CD1c-positive myeloid dendritic cell (primary cell): ENCODE data around the gene FARP1.
"Not testable (repeated sequence)": the region's sequence is repeated elsewhere in the genome, so short reads cannot be mapped to it uniquely, and the experiment has no call there.

Experiments
- DNase-seq: peaks from one replicate; pipeline ENCODE4 v3.0.0-alpha.2; 2016; ENCODE audit errors: extremely low spot score

Gene FARP1

DNA sequence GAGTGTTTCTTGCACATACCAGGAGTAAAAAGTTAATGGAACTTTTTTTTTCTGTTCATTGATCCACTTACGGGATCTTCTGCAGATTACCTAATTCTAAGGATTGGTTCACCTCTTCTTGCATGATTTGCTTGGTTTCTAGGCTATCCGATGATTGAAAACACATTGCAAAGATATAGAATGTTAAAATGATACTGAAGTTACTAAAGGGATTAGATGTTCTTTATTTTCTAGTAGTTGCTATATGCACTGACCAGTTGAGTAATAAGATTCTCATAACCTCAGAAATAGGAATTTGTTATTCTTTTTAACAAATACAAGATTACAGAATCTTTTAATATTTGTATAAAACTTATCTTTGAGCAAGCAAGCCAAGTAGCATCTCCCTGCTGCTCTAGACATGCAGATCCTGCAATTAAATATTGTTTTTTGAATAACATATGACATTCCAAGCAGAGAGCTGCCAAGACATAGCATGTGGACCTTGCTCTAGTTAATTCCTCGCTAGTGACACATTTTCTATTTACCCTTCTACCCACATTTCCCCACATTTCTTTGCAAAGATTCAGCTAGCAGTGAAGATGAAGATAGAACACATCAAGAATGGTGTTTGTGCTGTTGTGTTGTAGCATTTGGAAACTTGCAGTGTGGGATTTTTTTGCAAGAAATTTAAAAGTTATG is 85.9 kb downstream of the FARP1 start:
- no peak for DNase-seq

DNA sequence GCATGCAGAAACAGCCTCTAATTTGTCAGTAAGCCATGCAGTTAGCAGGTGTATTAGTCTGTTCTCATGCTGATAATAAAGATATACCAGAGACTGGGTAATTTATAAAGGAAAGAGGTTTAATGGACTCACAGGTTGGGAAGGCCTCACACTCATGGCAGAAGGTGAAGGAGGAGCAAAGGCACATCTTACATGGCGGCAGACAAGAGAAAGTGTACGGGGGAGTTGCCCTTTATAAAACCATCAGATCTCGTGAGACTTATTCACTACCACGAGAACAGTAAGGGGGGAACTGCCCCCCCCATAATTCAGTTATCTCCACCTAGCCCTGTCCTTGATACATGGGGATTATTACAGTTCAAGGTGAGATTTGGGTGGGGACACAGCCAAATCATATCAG is 87.9 kb downstream of the FARP1 start:
- DNase-seq, result not testable (repeated sequence)

DNA sequence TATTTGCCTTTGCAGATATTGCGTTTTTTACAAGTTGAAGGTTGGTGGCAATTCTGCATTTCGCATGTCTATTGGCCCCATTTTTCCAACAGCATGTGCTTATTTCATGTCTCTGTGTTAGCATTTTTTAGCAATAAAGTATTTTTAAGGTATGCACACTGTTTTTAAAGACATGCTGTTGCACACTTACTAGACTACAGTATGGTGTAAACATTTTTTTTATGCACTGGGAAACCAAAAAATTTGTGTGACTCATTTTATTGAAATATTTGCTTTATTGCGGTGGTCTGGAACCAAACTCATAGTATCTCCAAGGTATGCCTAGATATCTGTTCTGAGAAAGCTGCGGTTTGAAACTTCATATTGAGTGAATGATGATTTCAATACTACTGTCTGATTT is 89.6 kb downstream of the FARP1 start:
- DNase-seq, result no peak

DNA sequence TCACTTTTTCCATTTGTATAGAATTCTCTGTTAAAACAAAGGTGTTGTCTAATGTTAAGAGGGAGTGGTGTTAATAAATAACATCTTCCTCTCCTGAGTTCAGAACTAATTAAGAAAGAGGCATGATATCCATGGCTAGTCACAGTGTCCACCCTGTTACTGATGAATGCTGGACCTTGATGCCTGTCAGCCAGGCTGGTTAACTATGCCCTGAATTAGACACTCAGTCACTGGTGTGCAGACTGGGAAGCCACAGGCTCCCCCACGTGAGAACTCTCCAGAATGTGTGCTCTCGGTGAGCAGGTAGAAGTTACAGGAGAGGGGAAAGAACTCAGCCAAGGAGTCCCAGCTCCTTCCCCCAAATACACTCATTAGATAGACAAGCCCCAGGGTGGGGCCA is 90.2 kb downstream of the FARP1 start:
- DNase-seq, result no peak

DNA sequence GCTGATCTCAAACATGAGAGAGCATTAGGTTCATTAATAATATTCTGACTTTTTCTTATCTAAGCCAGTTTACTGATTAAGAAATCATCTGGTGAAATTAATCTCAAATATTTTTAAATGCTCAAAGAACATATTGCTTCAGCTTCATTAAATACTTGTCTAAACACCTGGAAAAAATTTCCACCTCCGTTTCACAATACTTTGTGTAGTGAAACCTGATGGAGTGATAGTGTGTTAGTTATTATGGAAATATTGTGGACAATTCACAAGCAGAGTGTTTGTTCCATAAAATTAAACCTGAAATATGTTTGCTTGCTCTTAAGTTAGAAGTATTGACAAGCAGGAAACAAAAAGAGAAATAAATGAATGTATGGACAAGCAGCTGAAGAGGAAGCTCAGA is 91.5 kb downstream of the FARP1 start:
- DNase-seq, result no peak

DNA sequence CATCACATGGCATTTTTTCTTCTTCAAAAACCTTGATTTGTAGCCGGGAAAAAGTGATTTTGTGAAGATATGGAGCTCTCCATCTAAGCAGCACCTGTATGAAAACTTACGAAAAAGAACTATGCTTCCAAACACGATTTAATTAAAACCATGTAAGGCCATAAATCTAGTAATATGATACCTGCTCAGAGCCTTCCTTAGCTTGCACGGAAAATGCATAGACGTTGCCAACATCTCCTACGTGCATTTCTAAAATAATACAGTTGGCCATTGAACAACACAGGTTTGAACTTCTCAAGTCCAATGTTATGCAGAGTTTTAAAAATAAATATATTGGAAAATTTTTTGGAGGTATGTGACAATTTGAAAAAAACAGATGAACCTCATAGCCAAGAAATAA is 93.3 kb downstream of the FARP1 start:
- no peak for DNase-seq

DNA sequence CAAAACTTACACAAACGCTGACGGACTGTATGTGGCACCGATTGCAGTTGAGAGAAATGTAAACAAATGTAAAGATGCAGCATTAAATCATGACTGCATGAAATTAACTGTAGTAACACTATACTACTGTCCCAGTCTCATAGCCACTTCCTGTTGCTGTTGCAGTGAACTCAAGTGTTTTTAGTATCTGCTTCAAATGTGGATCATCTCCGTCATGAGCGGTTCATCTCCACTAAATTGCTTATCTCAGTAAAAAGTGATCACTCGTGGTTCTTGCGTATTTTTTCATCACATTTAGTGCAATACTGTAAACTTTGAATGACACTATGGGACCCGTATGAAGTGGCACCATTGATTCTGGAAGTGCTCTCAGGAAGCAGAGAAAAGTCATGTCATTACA is 94.4 kb downstream of the FARP1 start:
- DNase-seq, result no peak

DNA sequence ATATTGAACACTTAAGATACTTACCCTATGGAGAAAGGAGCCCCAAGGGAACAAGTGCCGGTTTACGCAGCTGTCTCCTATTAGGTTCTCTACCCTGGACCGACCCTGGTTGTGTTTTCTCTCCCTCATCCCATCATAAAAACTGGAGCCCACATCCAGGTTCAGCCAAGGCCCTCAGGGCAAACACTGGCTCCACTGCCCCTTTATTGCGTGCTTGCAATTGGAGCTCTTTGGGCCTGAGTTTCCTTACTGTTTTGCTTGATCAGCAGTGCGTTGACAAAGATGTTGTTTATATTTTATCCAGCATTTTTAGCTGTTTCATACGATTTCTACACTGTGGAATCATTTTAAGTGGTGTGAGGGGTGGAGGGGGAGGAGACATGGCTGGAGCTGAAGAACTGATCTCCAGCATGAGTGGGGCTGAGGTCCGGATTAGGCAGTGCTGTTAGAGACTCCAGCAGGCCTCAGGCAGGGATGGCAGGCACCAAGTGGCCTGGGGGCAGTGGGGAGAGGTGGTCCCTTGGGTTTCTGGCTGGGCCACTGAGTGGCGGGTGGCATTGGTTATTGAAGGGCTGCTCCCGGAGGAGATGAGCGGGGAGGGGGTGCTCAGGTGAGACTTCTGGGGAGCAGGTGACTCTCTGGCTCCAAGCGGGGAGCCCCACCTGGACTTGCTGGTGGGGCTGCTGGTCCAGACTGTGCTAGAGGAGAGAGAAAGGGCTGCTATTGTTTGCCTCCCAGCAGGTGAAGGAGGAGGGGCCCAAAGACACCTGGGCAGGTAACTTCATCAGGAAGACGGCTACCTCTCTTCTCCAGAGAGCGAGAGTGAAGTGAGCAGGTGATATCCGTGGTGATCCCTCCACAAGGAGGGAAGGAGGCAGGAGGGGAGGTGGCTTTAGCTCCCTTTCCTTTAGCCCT is 96.5 kb downstream of the FARP1 start:
- DNase-seq, result no peak

DNA sequence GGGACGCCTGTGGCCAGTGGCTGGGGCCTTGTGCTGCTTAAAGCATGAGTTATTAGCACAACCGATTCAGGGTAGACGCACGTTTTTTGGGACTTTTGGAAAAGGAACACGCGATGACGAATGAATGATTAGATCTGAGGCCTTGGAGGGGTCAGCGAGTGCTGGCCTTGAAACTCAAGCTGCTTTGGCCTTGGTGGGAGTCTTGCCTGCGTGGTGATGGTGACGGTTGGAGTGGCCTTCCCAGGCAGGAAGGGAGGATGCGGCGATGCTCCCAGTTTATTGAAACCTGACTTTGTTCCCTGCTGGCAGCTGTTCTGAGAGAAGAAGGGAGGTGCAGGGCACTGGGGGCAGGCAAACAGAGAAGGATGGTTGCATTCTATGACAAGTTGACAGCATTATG is 97.2 kb downstream of the FARP1 start:
- no peak for DNase-seq

DNA sequence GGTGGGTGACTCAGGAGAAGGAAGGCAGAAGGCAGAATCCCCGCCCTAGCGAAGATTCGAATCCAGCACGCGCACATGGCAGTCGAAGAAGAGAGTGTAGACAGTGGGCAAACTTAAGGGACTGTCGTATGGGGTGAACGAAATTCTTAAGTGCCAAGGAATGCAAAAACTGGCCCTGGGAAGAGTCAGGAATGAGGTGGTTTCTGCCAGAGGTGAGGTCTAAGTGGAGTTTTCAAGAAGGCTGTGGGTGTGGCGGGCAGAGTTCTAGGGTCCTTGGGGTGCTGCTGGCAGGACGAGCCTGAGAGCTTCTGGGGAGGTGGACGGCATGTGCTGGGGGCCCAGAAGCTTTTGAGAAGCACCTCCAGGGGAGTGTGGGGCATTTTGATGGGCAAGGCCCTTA is 98.1 kb downstream of the FARP1 start:
- DNase-seq, result no peak

DNA sequence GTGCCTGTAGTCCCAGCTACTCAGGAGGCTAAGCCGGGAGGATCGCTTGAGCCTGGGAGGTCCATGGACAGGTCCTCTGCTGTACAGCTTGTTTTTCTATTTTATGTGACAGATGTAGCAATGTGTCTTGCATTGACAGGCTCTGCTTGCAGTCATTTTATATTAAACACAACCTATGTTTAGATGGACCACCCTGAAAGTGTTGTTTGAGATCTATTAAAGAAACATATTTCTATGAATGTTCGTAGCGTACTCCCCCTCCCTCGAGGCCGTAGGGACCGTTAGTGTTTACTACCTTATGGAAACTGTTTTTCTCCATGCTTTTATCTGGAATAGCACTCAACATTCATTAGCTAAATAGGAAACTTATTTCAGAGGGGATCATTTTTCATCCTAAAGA is 99.1 kb downstream of the FARP1 start:
- DNase-seq, result no peak

DNA sequence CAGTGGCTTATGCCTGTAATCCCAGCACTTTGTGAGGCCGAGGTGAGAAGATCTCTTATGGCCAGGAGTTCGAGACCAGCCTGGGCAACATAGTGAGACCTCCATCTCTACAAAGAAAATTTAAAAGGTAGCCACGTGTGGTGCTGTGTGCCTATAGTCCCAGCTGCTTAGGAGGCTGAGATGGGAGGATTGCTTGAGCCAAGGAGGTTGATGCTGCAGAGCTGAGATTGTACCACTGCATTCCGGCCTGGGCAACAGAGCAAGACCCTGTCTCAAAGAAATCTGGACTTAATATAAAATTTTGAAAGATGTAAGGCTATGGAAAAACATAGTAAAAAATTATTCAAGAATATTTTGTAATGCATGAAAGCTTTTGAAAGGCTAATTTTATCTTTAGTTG is 99.5 kb downstream of the FARP1 start:
- DNase-seq, result no peak

DNA sequence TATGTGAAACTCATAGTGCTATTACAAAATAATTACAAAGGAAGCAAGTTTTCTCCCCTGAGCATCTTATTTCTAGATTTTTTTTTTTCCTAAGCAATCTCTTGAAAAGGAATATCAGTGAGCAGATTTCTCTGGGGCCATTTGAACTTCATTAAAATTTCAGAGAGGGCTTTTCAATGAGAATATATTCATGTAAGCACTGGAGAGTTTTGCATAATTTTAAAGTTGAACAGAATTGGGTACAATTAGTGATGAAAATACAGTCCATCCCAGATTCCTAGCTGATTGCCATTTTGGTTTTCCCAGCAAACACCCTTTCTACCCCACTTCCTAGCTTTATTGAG is 101.0 kb downstream of the FARP1 start:
- no peak for DNase-seq

DNA sequence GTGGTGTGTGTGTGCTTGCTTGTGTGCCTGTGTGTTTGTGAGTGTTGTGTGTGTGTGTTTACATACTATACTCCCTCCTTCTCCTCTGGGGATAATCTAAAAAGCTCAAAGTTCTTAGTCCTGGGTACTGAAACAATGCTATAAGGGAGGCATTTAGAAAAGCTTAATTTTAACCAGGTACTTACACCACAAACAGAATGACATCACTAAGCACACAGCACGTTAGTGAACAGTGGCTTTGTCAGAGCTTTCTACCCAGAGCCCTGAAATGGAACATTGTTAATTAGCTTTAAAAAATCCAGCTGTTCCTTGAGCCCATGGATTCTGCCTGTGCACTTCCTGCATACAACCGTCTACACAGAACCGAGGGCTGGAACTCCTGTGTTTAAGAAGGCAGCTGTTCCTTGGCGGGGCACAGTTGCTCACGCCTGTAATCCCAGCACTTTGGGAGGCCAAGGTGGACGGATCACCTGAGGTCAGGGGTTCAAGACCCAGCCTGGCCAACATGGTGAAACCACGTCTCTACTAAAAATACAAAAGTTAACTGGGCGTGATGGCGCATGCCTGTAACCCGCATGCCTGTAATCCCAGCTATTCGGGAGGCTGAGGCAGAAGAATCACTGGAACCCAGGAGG is 103.8 kb downstream of the FARP1 start:
- DNase-seq, result no peak

DNA sequence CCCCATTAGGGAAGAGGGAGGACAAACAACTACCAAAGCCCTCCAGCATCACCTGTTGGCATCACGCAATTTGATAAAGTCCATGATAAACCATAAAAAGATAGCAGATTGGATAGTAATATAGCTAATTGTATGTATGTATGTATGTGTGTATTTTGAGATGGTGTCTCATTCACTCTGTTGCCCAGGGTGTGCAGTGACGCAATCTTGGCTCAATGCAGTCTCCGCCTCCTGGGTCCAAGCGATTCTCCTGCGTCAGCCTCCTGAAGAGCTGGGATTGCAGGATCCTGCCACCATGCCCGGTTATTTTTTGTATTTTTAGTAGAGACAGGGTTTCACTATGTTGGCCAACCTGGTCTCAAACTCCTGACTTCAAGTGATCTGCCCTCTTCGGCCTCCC is 108.8 kb downstream of the FARP1 start:
- no peak for DNase-seq

DNA sequence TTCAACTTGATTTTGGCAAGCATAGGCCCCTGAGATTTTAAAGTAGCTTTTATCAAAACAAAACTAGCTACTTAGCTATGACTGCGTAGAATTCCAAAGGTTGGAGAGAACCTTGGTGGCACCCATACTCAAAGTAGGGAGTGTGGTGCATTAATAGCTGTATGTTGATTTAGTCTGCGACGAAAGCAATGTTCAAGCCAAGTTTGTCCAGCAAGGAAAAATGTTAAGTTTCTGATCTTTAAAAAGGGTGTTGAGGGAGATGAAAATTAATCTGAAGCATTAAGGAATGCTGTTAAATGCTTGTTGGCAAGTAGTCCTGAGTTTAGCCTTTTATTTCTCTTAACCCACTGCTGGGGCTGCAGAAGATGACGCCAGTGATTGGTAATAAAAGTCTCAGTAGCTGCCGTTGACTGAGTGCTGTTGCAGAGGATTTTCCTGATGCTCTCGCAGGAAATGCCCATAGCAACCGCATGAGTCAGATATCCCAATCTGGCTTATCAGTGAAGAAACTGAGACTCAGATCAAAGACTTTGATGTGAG is 110.1 kb downstream of the FARP1 start:
- no peak for DNase-seq

DNA sequence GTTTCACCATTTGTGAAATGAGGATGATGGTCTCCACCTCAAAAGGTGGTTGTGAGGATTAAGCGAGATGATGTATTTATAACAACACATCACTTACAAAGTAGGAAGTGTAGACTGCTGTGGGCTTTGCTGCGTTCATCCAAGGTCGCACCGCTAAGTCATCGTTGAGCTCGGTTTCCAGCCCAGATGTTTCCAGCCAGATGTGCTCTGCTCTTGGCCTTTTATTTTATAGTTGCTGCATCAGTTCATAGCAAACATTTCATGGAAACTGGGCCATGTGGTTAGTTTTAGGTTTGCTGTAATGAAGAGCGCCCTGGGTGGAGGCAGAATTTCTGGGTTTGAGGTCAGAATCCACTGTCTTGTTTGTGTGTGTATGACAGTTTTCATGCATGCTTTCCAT is 110.6 kb downstream of the FARP1 start:
- DNase-seq, result no peak

DNA sequence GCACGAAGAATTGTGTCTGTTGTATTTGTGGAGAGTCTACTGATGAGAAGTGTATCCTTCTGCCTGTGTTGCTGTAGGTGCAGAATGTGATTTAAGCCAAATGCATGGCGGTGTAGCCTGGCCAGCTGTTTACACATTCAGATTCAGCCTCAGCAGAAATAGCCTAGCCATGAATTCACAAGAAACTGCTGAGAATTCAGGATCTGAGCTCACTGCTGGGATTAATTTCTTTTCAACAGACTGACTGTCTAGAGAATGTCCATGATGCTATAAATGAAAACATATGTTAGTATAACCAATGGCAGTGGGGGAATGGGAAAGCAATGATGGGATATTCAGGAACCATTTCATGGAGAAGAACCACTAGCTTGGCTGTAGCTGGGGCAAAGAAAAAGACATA is 111.6 kb downstream of the FARP1 start:
- DNase-seq, result no peak

DNA sequence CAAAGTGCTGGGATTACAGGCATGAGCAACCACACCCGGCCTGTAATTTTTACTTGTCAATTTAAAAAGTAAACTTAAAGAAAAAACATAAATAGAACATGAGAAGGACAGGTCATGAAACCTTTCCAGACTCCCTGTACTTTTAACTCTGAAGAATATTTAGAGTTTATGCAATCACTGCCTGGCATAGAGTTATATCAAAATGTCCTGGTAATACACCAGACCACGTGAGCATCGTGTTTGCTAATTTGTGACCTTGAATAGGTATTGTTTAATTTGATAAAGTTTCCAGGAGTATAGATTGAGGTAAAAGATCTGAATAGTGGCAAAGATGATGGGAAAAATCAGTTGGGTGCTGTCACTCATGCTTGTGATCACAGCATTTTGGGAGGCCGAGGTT is 115.3 kb downstream of the FARP1 start:
- no peak for DNase-seq

DNA sequence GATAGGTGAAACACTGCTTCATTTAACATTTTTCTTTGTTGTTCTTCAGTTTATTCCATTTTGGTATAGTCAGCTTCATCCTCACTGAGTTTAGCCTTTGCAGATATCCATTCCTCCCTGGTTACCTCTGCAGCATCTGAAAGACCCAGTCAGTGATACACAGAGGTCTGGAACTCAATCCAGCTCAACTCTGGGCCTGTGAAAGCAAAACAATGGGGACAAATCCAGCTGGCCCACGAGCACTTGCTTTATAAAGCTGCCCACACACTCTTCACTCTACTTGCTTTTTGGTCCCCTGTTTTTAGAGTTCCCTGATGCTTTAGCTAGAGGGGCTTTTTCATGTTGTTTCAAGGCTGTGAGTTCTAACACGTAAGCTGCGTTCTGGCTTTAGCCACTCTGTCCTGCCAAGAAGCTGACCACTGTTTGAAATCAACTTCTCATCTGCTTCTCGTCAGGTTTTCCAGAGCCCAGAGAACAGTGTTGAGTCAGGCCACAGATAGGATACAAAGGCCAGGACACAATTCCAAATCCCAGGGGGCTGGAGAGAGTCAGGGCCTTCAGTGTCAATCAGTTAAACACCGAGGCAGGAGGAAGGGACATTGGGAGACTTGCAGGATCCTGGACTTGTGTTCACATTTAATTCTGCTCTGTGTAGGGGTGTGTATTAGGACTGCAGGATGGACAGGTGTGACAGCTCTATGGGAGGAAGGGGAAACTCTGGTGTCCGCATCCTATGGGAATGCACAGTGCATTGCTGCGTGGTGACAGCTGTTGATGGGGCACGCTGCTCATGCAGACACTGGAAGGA is 117.7 kb downstream of the FARP1 start:
- DNase-seq, result no peak

DNA sequence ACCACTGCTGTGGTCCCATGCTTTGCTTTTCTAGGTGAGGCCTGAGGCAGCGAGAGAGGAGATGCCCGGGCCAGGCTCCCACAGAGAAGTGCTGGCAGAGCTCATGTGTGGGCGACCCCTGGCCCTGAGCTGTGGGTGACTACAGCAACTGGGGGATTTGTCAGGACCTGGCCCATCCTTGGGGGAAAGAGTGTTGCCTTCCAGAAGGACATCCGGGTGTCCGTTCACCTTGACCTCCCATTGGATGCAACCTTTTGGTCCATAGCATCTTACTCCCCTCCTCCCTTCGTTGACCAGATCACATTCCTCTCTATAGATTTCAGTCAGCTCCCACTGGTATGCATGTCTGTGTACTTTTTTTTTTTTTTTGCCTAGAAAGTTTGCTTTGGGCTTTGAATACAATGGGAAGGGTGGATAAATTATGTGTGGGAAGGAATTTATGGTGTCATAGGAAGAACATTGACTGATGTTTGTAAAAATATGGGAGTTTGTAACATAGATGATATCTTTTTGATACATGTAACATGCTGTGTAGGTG is 118.3 kb downstream of the FARP1 start:
- no peak for DNase-seq

DNA sequence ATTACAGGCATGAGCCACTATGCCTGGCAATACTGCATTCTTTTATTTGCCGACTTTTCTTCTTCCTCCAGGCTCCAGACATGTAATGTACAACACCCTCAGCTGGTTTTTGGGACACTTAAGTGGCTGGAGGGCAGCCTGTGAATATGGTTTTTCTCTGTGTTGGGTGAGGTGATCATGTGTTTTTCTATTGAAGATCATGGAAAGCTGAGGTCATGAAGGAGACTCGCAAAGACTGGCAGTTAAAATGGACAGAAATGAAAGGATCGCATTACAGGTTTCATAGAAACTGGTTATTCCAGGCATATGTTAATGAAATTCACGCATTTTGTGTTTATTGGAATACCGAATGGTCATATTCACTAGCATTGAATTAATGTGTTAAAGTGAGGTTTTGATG is 119.4 kb downstream of the FARP1 start:
- DNase-seq, result no peak
